UCSD-AML1 (cell line): ENCODE measurements around the gene BICD1.
"Not testable (repeated sequence)": the region's sequence is repeated elsewhere in the genome, so short reads cannot be mapped to it uniquely, and the experiment has no call there.

ENCODE experiments used
- DNase-seq: peaks from one replicate; lab custom pipeline; 2025; ENCODE audit not compliant: unreplicated experiment; lab: John Stamatoyannopoulos, UW

The BICD1 gene

GRCh38 chr12:32275520-32275919, 168.9 kb downstream of the BICD1 start:
- DNase-seq = not testable (repeated sequence)

- no peak for DNase-seq
Observed at GRCh38 chr12:32277774-32278173, 171.1 kb downstream of the BICD1 start.

GRCh38 chr12:32281098-32281497, 174.5 kb downstream of the BICD1 start:
- DNase-seq = no peak

- DNase-seq = no peak
Observed at GRCh38 chr12:32284561-32284960, 177.9 kb downstream of the BICD1 start.

- no peak for DNase-seq
Observed at GRCh38 chr12:32285021-32285420, 178.4 kb downstream of the BICD1 start.

- no peak for DNase-seq
Observed at GRCh38 chr12:32285489-32285888, 178.8 kb downstream of the BICD1 start.

- DNase-seq = no peak
Observed at GRCh38 chr12:32290411-32290810, 183.8 kb downstream of the BICD1 start.

GRCh38 chr12:32292151-32292550, 185.5 kb downstream of the BICD1 start:
- no peak for DNase-seq

GRCh38 chr12:32293808-32294419, 187.3 kb downstream of the BICD1 start:
- DNase-seq = no peak

GRCh38 chr12:32296567-32296966, 189.9 kb downstream of the BICD1 start:
- DNase-seq = no peak

GRCh38 chr12:32298917-32299316, 192.3 kb downstream of the BICD1 start:
- DNase-seq = no peak

- DNase-seq = no peak
Observed at GRCh38 chr12:32301216-32301615, 194.6 kb downstream of the BICD1 start.

GRCh38 chr12:32302218-32303173, 195.8 kb downstream of the BICD1 start:
- DNase-seq = peak; percentile 28

- DNase-seq = no peak
Observed at GRCh38 chr12:32303174-32303549, 196.5 kb downstream of the BICD1 start.

- no peak for DNase-seq
Observed at GRCh38 chr12:32305163-32305562, 198.5 kb downstream of the BICD1 start.

- no peak for DNase-seq
Observed at GRCh38 chr12:32307326-32307725, 200.7 kb downstream of the BICD1 start.

- no peak for DNase-seq
Observed at GRCh38 chr12:32309811-32310736, 203.4 kb downstream of the BICD1 start.

- no peak for DNase-seq
Observed at GRCh38 chr12:32312049-32312670, 205.5 kb downstream of the BICD1 start.

- DNase-seq = no peak
Observed at GRCh38 chr12:32322354-32322753, 215.7 kb downstream of the BICD1 start.

GRCh38 chr12:32331133-32331532, 224.5 kb downstream of the BICD1 start:
- no peak for DNase-seq

- no peak for DNase-seq
Observed at GRCh38 chr12:32332446-32332845, 225.8 kb downstream of the BICD1 start.
